ENCODE data around the gene LRRFIP2. TPM values are rescaled to one million over a fixed set of nuclear protein-coding genes. Genes with fewer than 3 reads are reported as not detected.

Gene LRRFIP2
- total and polyA plus RNA-seq, 2 of the 4 experiments (the other 2 are of a cell fraction) = 20.6 to 31.0 TPM

GRCh38 chr3:37093481-37093880 lies 80.9 kb downstream of the LRRFIP2 start:
- ATAC-seq (ENCODE audit: low read depth) = peak; percentile 28

More at GRCh38 chr3:37093481-37093880, 80.9 kb downstream of the LRRFIP2 start:
- no peak overlapping the region for H3K18ac ChIP-seq (ENCODE audit: low read depth, low read length)
- H3K56ac ChIP-seq (ENCODE audit: extremely low read depth, insufficient read depth, low read length) = no peak overlapping the region
- H3K9me1 ChIP-seq (ENCODE audit: insufficient read depth, low read length) = peaks cover 2% of the 10 kb centered on the region; the same call in 1 of the 2 replicates
- H4K91ac ChIP-seq (ENCODE audit: insufficient read depth, low read depth, low read length) = no peak overlapping the region
- no peak overlapping the region for H3K4me3 ChIP-seq (ENCODE audit: insufficient read depth, low read depth, low read length)
- peak overlapping the region; percentile 53 for H3K14ac ChIP-seq (replicated peaks; ENCODE audit: low read depth, low read length)
- H2BK20ac ChIP-seq (ENCODE audit: low read depth, low read length) = no peak overlapping the region
- dilution Hi-C loops (cut with HindIII; ENCODE audit: low sequenced_read_pairs, unreplicated experiment) (no loop called here), intact Hi-C loops (cut with micrococcal nuclease) (no loop called here), in situ Hi-C loops (cut with MboI; ENCODE audit: low sequenced_read_pairs) (no loop called here)
- no peak overlapping the region for H2AFZ ChIP-seq (replicated peaks; ENCODE audit: low read length, poor library complexity)
- no peak overlapping the region for H4K8ac ChIP-seq (ENCODE audit: low read depth in 2 of 2, low read length in 2 of 2)
- no peak overlapping the region for H2AK9ac ChIP-seq (replicated peaks; ENCODE audit: low read depth, low read length, poor library complexity)
- H3K36me3 ChIP-seq (ENCODE audit: control insufficient read depth, insufficient read depth, low read length) = peaks cover 7% of the 10 kb centered on the region
- no peak overlapping the region; the same call in 1 of the 2 replicates for H3K4ac ChIP-seq (ENCODE audit: low read depth, low read length)
- TF ChIP-seq FOS (IDR thresholded peaks at IDR 0.05; ENCODE audit: low read depth, low read length) (no peak), MAZ (IDR thresholded peaks at IDR 0.05; ENCODE audit: borderline replicate concordance, low read depth, low read length) (no peak), CEBPB (IDR thresholded peaks at IDR 0.05; ENCODE audit: low read depth, low read length) (no peak), MXI1 (IDR thresholded peaks at IDR 0.05; ENCODE audit: borderline replicate concordance, low read depth, low read length) (no peak), RCOR1 (IDR thresholded peaks at IDR 0.05; ENCODE audit: insufficient replicate concordance, low read length) (no peak), RAD21 (IDR thresholded peaks at IDR 0.05; ENCODE audit: low read length) (no peak), USF2 (IDR thresholded peaks at IDR 0.05; ENCODE audit: low read depth, low read length) (no peak), POLR2A (IDR thresholded peaks at IDR 0.05; ENCODE audit: low read depth, low read length) (no peak)
- H2BK15ac ChIP-seq (ENCODE audit: low read depth, low read length) = no peak overlapping the region; the same call in 2 of the 3 replicates
- no peak overlapping the region for H2AK5ac ChIP-seq (ENCODE audit: low read depth, low read length)
- no TSS peak for BruUV-seq (replicated peaks)
- no peak overlapping the region for H3K23ac ChIP-seq (ENCODE audit: low read depth, low read length)
- no peaks in the 10 kb centered on the region for H3K9me3 ChIP-seq (ENCODE audit: control insufficient read depth, insufficient read depth, low read length)
- 100% methylated on average over 1 of the region's 2 CpGs; no CpG with 5 or more reads in 1 of the 2 experiments for WGBS, 2 experiments (ENCODE audit: extremely low coverage in 2 of 2, insufficient read length in 1 of 2)
- no peak overlapping the region for H3K9ac ChIP-seq (ENCODE audit: low read depth, low read length)
- H3K79me1 ChIP-seq (ENCODE audit: low read depth in 1 of 2, low read length in 2 of 2) = peaks cover 24 to 32% of the 10 kb centered on the region in 2 experiments
- H3K27me3 ChIP-seq (ENCODE audit: control insufficient read depth, insufficient read depth, low read length) = no peaks in the 10 kb centered on the region
- no peak overlapping the region for H4K5ac ChIP-seq (ENCODE audit: low read depth, low read length)
- H3K27ac ChIP-seq (ENCODE audit: insufficient read depth, low read length) = no peak overlapping the region
- no peak overlapping the region for H2BK120ac ChIP-seq (ENCODE audit: low read depth, low read length)
- POLR2A ChIA-PET (ENCODE audit: unreplicated experiment) = no interaction called here
- DNase-seq = peak; percentile 29
- no peaks in the 10 kb centered on the region; the same call in 1 of the 2 replicates for H4K20me1 ChIP-seq (ENCODE audit: insufficient read depth, low read length)
- CTCF ChIA-PET = interaction anchor here (0.6 kb wide), 1 partner anchor 31 kb away, joined by 3 read pairs; no protein-coding TSS in a partner anchor
- no peak overlapping the region for H2BK5ac ChIP-seq (ENCODE audit: low read depth, low read length, poor library complexity, severe bottlenecking)
- no peak overlapping the region for H3K4me2 ChIP-seq (ENCODE audit: low read depth, low read length)
- peaks cover 3% of the 10 kb centered on the region; the same call in 1 of the 2 replicates for H3K4me1 ChIP-seq (ENCODE audit: control insufficient read depth, insufficient read depth, low read length)

Measured in IMR-90 (cell line).